K562 (cell line): ENCODE data around the gene HSF5. TPM values are rescaled to one million over a fixed set of nuclear protein-coding genes. Genes with fewer than 3 reads are reported as not detected.
A peak's percentile ranks its signal among the peaks of the same experiment; 100 is the strongest.

Source experiments
- CREM ChIP-seq: IDR thresholded peaks from 2 replicates; pipeline ENCODE4 v1.6.1; 2014; ENCODE audit warnings: antibody characterized with exemption, low read depth
- ESRRA ChIP-seq: fragments of 450-650 bp; IDR thresholded peaks from 2 replicates; pipeline ENCODE4 v1.6.1; 2014; ENCODE audit warnings: low read depth, mild to moderate bottlenecking, moderate library complexity, borderline replicate concordance
- MEF2A ChIP-seq: IDR thresholded peaks from 2 replicates; pipeline ENCODE4 v1.6.1; 2011; ENCODE audit warnings: low read depth, mild to moderate bottlenecking, low read length, moderate library complexity; ENCODE audit not compliant: control insufficient read depth
- PHTF2 ChIP-seq: fragments of 250-450 bp; sonication (Bioruptor Pico); IDR thresholded peaks from 2 replicates; pipeline ENCODE4 v1.5.0; 2021; ENCODE audit warnings: mild to moderate bottlenecking
- RAD21 ChIP-seq, 2 experiments: fragments of 250-450 bp in 1 of 2; fragments of 450-650 bp in 1 of 2; sonication (Bioruptor Pico) in 1 of 2; formaldehyde crosslinking in 1 of 2; IDR thresholded peaks in 1 of 2; conservative IDR thresholded peaks in 1 of 2; 2 replicates each; pipeline versions ENCODE4 v1.4.0 to v1.8.0; 2020 to 2022; ENCODE audit warnings: mild to moderate bottlenecking in 2 of 2, moderate library complexity in 1 of 2
- SMARCE1 ChIP-seq: fragments of 450-650 bp; IDR thresholded peaks from 2 replicates; pipeline ENCODE4 v1.7.1; 2016; ENCODE audit warnings: mild to moderate bottlenecking
- SMC3 ChIP-seq: conservative IDR thresholded peaks from 2 replicates; pipeline ENCODE4 v1.6.1; 2011; ENCODE audit warnings: low read depth, low read length, improper control_type of control experiment; ENCODE audit not compliant: insufficient read depth
- ZKSCAN1 ChIP-seq: fragments of 150-350 bp; IDR thresholded peaks from 2 replicates; pipeline ENCODE4 v1.6.1; 2016; ENCODE audit warnings: low read depth, low read length
- polyA plus RNA-seq, 8 experiments: library from polyadenylated mRNA; depleted of rRNA in 4 of 8; stranded (reverse) in 5 of 8; unstranded in 3 of 8; fragments of >200 nt; fragmentation: Nextera tagmentation in 2 of 8; fragmentation: Illumina TruSeq in 1 of 8; extraction: Ambion mirVana in 2 of 8; extraction: Trizol in 1 of 8; gene quantifications; 2 replicates each; pipeline versions ENCODE4 v1.2.1 to v1.2.3, GENCODE V29; 2011 to 2014; ENCODE audit warnings: inconsistent platforms in 1 of 8, missing spikeins in 1 of 8
- total RNA-seq, 7 experiments: library from RNA; depleted of rRNA in 6 of 7; stranded (reverse); fragments of >200 nt in 6 of 7; fragmentation: Illumina TruSeq in 2 of 7; extraction: Trizol in 2 of 7; gene quantifications; 2 replicates each; pipeline versions ENCODE4 v1.2.1 to v1.2.3, GENCODE V29; 2011 to 2021; ENCODE audit warnings: low replicate concordance in 1 of 7
- TF ChIP-seq, protein P1 (sequence below), 2 experiments: fragments of 450-650 bp; formaldehyde crosslinking in 1 of 2; IDR thresholded peaks; 2 replicates each; pipeline versions ENCODE4 v1.4.0 to v1.6.1; 2014 to 2020; ENCODE audit warnings: mild to moderate bottlenecking in 2 of 2, borderline replicate concordance in 1 of 2, low read depth in 1 of 2
- TF ChIP-seq, protein P2 (sequence below): fragments of 250-450 bp; sonication (Bioruptor Pico); IDR thresholded peaks from 2 replicates; pipeline ENCODE4 v1.6.1; 2021; ENCODE audit warnings: mild to moderate bottlenecking
- TF ChIP-seq, protein P3 (sequence below): sonication (generic); formaldehyde crosslinking; IDR thresholded peaks from 2 replicates; pipeline ENCODE4 v1.8.1; 2023; ENCODE audit warnings: mild to moderate bottlenecking, missing genetic modification reagents
- TF ChIP-seq, protein P4 (sequence below): fragments of 250-450 bp; sonication (Bioruptor Pico); IDR thresholded peaks from 2 replicates; pipeline ENCODE4 v1.8.0; 2021; ENCODE audit warnings: mild to moderate bottlenecking, moderate library complexity

HSF5 gene
- total and polyA plus RNA-seq, 9 of the 15 experiments (the other 6 are each of a cell fraction or from before 2014, with no cell fraction given): 0.04 TPM; not detected in 8

DNA sequence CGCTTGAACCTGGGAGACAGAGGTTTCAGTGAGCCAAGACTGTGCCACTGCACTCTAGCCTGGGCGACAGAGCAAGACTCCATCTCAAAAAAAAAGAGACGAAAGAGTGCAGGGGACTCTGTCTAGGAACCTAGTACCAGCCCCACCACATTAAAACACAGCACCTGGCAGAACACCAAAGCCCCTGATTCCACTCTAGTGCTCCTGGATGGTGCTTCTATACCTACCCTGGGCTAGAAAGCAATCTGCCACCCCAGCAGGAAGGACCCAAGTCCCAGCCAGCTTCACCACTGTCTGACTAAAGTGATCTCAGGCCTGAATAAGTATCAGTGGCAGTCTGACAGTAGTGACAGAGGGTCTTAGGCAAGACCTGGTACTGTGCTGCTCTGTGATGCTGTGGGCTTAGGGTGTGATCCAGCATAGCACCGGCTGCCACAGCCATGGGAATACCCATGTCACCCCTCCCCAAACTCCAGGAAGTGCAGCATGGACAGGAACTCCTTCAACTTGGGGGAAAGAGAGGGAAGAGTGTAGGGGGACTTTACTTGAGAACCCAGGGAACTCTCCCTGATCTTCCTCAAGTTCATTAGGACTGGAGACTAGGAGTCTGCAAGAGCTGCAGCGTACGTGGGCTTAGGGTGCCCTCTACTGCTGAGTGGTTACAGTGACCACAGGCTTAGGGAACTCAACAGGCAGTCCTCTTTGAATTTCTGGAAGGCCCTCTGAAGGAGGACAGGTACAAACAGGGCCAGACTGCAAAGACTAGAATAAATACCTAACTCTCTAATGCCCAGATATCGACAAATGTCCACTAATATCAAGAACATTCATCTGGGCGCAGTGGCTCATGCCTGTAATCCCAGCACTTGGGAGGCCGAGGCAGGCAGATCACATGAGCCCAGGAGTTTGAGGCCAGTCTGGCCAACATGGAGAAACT is 40.9 kb downstream of the HSF5 start (continued):
- TF ChIP-seq, protein P1, sequence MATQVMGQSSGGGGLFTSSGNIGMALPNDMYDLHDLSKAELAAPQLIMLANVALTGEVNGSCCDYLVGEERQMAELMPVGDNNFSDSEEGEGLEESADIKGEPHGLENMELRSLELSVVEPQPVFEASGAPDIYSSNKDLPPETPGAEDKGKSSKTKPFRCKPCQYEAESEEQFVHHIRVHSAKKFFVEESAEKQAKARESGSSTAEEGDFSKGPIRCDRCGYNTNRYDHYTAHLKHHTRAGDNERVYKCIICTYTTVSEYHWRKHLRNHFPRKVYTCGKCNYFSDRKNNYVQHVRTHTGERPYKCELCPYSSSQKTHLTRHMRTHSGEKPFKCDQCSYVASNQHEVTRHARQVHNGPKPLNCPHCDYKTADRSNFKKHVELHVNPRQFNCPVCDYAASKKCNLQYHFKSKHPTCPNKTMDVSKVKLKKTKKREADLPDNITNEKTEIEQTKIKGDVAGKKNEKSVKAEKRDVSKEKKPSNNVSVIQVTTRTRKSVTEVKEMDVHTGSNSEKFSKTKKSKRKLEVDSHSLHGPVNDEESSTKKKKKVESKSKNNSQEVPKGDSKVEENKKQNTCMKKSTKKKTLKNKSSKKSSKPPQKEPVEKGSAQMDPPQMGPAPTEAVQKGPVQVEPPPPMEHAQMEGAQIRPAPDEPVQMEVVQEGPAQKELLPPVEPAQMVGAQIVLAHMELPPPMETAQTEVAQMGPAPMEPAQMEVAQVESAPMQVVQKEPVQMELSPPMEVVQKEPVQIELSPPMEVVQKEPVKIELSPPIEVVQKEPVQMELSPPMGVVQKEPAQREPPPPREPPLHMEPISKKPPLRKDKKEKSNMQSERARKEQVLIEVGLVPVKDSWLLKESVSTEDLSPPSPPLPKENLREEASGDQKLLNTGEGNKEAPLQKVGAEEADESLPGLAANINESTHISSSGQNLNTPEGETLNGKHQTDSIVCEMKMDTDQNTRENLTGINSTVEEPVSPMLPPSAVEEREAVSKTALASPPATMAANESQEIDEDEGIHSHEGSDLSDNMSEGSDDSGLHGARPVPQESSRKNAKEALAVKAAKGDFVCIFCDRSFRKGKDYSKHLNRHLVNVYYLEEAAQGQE (IDR thresholded peaks at IDR 0.05; ENCODE audit: borderline replicate concordance): peak; percentile 94
- TF ChIP-seq, protein P1 (CRISPR knock-in tag; IDR thresholded peaks at IDR 0.05; ENCODE audit: low read depth): no peak
- TF ChIP-seq ESRRA: peak; percentile 54; the same call in 1 of the 2 replicates
- TF ChIP-seq SMC3: peak; percentile 98
- no peak for TF ChIP-seq MEF2A
- TF ChIP-seq SMARCE1: no peak
- TF ChIP-seq, protein P2, sequence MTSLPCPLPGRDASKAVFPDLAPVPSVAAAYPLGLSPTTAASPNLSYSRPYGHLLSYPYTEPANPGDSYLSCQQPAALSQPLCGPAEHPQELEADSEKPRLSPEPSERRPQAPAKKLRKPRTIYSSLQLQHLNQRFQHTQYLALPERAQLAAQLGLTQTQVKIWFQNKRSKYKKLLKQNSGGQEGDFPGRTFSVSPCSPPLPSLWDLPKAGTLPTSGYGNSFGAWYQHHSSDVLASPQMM (CRISPR knock-in tag): no peak
- TF ChIP-seq, protein P3, sequence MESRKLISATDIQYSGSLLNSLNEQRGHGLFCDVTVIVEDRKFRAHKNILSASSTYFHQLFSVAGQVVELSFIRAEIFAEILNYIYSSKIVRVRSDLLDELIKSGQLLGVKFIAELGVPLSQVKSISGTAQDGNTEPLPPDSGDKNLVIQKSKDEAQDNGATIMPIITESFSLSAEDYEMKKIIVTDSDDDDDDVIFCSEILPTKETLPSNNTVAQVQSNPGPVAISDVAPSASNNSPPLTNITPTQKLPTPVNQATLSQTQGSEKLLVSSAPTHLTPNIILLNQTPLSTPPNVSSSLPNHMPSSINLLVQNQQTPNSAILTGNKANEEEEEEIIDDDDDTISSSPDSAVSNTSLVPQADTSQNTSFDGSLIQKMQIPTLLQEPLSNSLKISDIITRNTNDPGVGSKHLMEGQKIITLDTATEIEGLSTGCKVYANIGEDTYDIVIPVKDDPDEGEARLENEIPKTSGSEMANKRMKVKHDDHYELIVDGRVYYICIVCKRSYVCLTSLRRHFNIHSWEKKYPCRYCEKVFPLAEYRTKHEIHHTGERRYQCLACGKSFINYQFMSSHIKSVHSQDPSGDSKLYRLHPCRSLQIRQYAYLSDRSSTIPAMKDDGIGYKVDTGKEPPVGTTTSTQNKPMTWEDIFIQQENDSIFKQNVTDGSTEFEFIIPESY (CRISPR knock-in tag): no peak
- TF ChIP-seq PHTF2 (CRISPR knock-in tag): no peak
- peak; percentile 95 to 99 for TF ChIP-seq RAD21 (CRISPR knock-in tag; conservative IDR thresholded peaks at IDR 0.05 in 1 of 2, IDR thresholded peaks at IDR 0.05 in 1 of 2)
- TF ChIP-seq, protein P4, sequence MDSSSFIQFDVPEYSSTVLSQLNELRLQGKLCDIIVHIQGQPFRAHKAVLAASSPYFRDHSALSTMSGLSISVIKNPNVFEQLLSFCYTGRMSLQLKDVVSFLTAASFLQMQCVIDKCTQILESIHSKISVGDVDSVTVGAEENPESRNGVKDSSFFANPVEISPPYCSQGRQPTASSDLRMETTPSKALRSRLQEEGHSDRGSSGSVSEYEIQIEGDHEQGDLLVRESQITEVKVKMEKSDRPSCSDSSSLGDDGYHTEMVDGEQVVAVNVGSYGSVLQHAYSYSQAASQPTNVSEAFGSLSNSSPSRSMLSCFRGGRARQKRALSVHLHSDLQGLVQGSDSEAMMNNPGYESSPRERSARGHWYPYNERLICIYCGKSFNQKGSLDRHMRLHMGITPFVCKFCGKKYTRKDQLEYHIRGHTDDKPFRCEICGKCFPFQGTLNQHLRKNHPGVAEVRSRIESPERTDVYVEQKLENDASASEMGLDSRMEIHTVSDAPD (CRISPR knock-in tag): no peak
- 0 out of 2 replicates have a peak, but pooled peaks have one; percentile 28 for TF ChIP-seq CREM
- peak; percentile 30; the same call in 1 of the 2 replicates for TF ChIP-seq ZKSCAN1
